KMS-11 (cell line): Measurements from ENCODE around the gene MIEF2.
A peak's percentile ranks its signal among the peaks of the same experiment; 100 is the strongest.

ENCODE experiments used
- H2AFZ ChIP-seq: fragments of 200-600 bp; sonication (generic); 2 replicates; pipeline ENCODE4 v1.6.1; 2016; ENCODE audit warnings: antibody characterized with exemption, mixed run types, low read depth
- H3K27ac ChIP-seq: fragments of 200-600 bp; sonication (generic); 2 replicates; pipeline ENCODE4 v1.6.1; 2016; ENCODE audit warnings: mild to moderate bottlenecking, mixed run types
- H3K27me3 ChIP-seq: fragments of 200-600 bp; sonication (generic); 2 replicates; pipeline ENCODE4 v1.6.1; 2017; ENCODE audit warnings: mild to moderate bottlenecking, low read depth, mixed run types, moderate library complexity; ENCODE audit not compliant: insufficient read depth
- H3K36me3 ChIP-seq: fragments of 200-600 bp; sonication (generic); 2 replicates; pipeline ENCODE4 v1.6.1; 2017; ENCODE audit warnings: mild to moderate bottlenecking, mixed run types; ENCODE audit not compliant: insufficient read depth
- H3K4me1 ChIP-seq: fragments of 200-600 bp; sonication (generic); 2 replicates; pipeline ENCODE4 v1.6.1; 2016; ENCODE audit warnings: mild to moderate bottlenecking, low read depth, mixed run types; ENCODE audit not compliant: poor library complexity, severe bottlenecking
- H3K4me2 ChIP-seq: fragments of 200-600 bp; sonication (generic); 2 replicates; pipeline ENCODE4 v1.7.0; 2016; ENCODE audit warnings: mild to moderate bottlenecking, mixed run types
- H3K4me3 ChIP-seq: fragments of 200-600 bp; sonication (generic); IDR thresholded peaks from 2 replicates; pipeline ENCODE4 v1.6.1; 2017; ENCODE audit warnings: low read depth, low read length, mixed read lengths; ENCODE audit not compliant: insufficient read depth
- H3K79me2 ChIP-seq: fragments of 200-600 bp; sonication (generic); 2 replicates; pipeline ENCODE4 v1.6.1; 2016; ENCODE audit warnings: low read depth, mixed run types; ENCODE audit not compliant: insufficient read depth
- H3K9ac ChIP-seq: fragments of 200-600 bp; sonication (generic); 2 replicates; pipeline ENCODE4 v1.6.1; 2016; ENCODE audit warnings: mild to moderate bottlenecking, mixed run types
- H4K20me1 ChIP-seq: fragments of 200-600 bp; sonication (generic); 2 replicates; pipeline ENCODE4 v1.6.1; 2016; ENCODE audit warnings: mild to moderate bottlenecking, mixed run types; ENCODE audit not compliant: insufficient read depth
- TF ChIP-seq, protein P1 (sequence below): fragments of 200-600 bp; sonication (generic); conservative IDR thresholded peaks from 2 replicates; pipeline ENCODE4 v1.6.1; 2017; ENCODE audit warnings: low read depth, mild to moderate bottlenecking, antibody characterized with exemption, low read length, moderate library complexity, mixed read lengths

MIEF2 gene

DNA sequence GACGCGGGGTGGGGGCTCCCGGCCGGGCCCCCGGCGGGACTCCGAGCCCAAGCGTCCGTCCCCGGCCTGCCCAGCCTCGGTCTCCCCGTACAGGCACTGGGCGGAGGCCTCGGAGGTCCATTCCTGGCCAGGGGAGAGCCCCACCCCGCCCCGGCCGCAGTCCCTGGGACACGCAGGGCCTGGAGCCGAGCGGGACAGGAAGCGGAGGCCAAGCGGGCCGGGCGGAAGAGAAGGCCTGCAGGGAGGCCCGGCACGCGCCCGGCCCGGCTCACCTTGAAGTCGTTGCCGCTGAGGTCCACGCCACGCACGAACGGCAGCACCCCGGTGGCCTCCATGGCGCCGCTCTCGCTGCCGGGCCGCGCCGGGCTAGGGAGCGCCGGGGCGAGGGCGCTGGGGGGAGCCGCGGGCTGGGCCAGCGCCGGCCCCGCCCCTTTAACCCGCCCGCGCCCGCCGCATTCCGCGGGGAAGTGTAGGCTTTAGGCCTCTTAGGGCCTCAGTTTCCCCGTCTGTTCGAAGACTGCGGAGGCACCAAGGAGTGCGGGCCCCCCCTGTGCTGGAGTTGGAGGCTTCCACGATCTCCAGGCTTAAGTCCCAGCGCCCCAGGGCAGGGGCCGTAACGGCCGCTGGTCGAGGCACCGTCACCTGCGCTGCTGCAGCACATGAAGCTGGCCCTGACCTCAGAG is 2.0 kb upstream of the MIEF2 start, which contains the start of gene FLII:
FLII (minus strand) TSS at position 383 of the 683 bp plus-strand sequence; CDS start at position 335, 48 bp downstream.
- Histone ChIP-seq H3K27ac (peak within 1 kb of the TSS; percentile 38; the same call in 1 of the 2 replicates), H3K9ac (peak within 1 kb of the TSS; percentile 60; the same call in 1 of the 2 replicates), H3K79me2 (no peaks in the 10 kb centered on the region; the same call in 1 of the 2 replicates), H2AFZ (peak within 1 kb of the TSS; percentile 89), H3K4me3 (no peak within 1 kb of the TSS), H4K20me1 (no peaks in the 10 kb centered on the region), H3K4me1 (peaks cover 12% of the 10 kb centered on the region), H3K4me2 (peak within 1 kb of the TSS; percentile 84), H3K36me3 (no peaks in the 10 kb centered on the region), H3K27me3 (no peaks in the 10 kb centered on the region)
- TF ChIP-seq, protein P1, sequence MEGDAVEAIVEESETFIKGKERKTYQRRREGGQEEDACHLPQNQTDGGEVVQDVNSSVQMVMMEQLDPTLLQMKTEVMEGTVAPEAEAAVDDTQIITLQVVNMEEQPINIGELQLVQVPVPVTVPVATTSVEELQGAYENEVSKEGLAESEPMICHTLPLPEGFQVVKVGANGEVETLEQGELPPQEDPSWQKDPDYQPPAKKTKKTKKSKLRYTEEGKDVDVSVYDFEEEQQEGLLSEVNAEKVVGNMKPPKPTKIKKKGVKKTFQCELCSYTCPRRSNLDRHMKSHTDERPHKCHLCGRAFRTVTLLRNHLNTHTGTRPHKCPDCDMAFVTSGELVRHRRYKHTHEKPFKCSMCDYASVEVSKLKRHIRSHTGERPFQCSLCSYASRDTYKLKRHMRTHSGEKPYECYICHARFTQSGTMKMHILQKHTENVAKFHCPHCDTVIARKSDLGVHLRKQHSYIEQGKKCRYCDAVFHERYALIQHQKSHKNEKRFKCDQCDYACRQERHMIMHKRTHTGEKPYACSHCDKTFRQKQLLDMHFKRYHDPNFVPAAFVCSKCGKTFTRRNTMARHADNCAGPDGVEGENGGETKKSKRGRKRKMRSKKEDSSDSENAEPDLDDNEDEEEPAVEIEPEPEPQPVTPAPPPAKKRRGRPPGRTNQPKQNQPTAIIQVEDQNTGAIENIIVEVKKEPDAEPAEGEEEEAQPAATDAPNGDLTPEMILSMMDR, result no peak

DNA sequence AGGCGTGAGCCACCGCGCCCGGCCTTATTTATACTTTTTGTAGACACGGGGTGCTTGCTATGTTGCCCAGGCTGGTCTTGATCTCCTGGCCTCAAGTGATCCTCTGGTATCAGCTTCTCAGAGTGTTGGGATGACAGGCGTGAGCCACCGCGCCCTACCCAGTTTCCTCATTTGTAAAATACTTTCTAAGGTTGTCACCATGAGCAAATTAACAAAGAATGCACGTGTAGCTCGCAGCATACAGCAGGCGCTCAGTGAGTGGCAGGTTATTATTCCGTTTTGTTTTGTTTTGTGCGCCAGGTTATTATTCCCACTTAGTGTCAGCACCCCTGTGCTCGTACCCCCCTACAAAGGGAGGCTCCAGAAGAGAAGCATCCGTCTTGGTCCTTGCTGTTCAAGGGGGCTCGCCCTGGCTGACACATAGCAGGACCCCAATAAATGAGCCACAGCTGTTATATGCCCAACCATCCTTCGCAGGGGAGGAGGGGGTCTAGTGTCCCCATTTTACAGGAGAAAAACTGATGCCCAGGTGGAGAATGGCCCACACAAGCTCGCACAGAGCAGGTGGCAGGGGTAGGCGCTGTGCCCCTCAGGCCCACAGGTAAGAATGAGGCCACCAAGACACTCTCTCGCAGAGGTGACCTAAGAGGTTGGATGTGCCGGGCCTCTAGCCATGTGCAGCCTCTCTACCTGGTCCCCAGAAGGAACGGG is 686 bp upstream of the MIEF2 start:
- TF ChIP-seq, protein P1, result no peak
- peak overlapping the region; percentile 79 for H2AFZ ChIP-seq
- peaks cover 12% of the 10 kb centered on the region for H3K4me1 ChIP-seq
- no peaks in the 10 kb centered on the region for H3K36me3 ChIP-seq
- H3K27me3 ChIP-seq, result no peaks in the 10 kb centered on the region
- no peak overlapping the region for H3K9ac ChIP-seq
- no peaks in the 10 kb centered on the region; the same call in 1 of the 2 replicates for H3K79me2 ChIP-seq
- peak overlapping the region; percentile 83; the same call in 1 of the 2 replicates for H3K4me2 ChIP-seq
- no peaks in the 10 kb centered on the region for H4K20me1 ChIP-seq
- no peak overlapping the region for H3K27ac ChIP-seq
- no peak overlapping the region for H3K4me3 ChIP-seq

DNA sequence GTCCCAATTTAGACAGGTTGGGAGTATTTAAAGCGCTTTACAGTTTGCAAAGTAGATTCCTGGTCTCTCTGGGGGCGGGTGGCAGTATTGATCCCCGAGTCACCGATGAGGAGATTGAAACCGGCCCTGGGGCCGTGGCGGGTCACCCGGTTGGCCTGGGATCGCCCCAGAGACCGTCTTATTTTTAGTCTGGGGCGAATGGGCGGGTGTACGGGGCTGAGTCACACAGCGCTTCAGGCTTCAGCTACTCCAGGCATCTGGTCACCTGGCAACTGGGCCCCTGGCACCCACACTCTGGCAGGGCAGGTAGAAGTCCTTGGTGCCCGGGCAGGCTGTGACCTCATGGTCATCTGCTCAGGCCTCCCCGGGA is 669 bp downstream of the MIEF2 start:
- no peaks in the 10 kb centered on the region for H4K20me1 ChIP-seq
- peaks cover 12% of the 10 kb centered on the region for H3K4me1 ChIP-seq
- peak overlapping the region; percentile 79; the same call in 1 of the 2 replicates for H2AFZ ChIP-seq
- H3K79me2 ChIP-seq, result no peaks in the 10 kb centered on the region; the same call in 1 of the 2 replicates
- H3K27me3 ChIP-seq, result no peaks in the 10 kb centered on the region
- TF ChIP-seq, protein P1, result no peak
- H3K4me3 ChIP-seq, result no peak overlapping the region
- peak overlapping the region; percentile 50; the same call in 1 of the 2 replicates for H3K9ac ChIP-seq
- H3K27ac ChIP-seq, result peak overlapping the region; percentile 25; the same call in 1 of the 2 replicates
- no peaks in the 10 kb centered on the region for H3K36me3 ChIP-seq
- H3K4me2 ChIP-seq, result peak overlapping the region; percentile 83

DNA sequence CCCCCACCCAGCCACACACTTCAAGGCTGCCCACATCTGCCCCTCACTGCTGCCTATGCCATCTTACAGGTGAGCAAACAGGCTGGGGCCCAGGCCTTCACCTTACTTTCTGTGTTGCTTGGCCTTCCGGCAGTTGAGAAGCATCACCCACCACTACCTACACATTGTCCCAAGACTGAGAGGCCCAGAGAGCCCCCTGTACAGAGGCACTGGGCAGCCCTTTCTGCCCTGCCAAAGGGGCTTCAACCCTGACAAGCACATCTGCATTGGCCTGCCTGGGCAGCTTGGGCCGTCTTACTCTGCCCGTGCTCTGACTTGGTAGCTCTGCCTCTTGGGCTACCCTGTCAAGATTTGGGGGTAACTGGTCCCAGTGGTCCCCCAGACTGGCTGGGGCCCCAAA is 1.2 kb downstream of the MIEF2 start:
- H3K4me1 ChIP-seq, result peaks cover 9% of the 10 kb centered on the region
- no peak overlapping the region for H2AFZ ChIP-seq
- TF ChIP-seq, protein P1, result no peak
- no peaks in the 10 kb centered on the region for H3K36me3 ChIP-seq
- peak overlapping the region; percentile 83; the same call in 1 of the 2 replicates for H3K4me2 ChIP-seq
- H3K27me3 ChIP-seq, result no peaks in the 10 kb centered on the region
- no peak overlapping the region for H3K4me3 ChIP-seq
- H3K9ac ChIP-seq, result no peak overlapping the region
- no peak overlapping the region for H3K27ac ChIP-seq
- no peaks in the 10 kb centered on the region; the same call in 1 of the 2 replicates for H3K79me2 ChIP-seq
- no peaks in the 10 kb centered on the region for H4K20me1 ChIP-seq
